Measurements from ENCODE around the gene EZR.

The EZR gene

DNA sequence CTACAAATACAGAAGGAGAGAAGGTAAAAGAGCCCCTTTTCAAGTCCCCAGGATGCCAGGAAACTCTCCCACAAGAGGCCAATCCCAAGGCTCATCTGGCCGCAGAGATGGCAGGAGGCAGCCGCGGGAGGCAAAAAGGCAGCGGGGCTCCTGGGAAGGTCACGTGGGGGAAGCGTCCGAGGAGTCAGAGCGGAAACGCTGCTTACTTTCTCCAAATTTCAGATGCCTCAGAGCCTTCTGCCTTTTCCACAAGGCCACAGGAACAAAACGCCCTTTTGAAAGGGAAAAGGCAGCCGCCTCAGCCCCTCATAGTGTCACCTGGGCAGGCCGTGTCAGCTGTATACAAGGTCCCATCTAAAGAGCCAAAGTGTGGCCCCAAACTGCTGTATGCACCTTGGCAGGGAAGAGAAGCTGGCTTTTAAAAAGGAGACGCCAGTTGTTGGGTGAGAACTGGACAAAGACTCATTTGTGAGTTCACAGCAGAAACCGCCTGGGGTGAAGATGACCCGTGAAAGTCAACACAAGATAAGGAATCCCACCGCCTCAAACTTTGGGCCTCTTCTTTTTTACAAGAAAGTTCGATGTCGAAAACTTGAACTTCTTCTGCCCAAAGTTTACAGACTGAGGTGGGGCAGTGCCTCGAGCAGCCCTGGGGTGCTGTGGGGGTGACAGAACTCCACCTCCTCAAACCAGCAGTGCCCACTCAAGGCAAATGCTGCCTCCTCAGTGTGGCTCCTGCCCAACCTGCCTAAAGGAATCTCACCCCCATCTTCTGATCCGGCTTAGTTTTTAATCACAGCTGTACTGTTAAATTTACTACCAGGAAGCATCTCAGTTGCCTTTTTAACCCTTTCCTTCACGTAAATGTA lies 45.4 kb downstream of the EZR start:
- Histone ChIP-seq H2AFZ (ENCODE audit: low read depth, low read length) (no peak overlapping the region), H3K79me2 (ENCODE audit: insufficient read depth, low read length) (peaks cover 9% of the 10 kb centered on the region), H3K36me3 (ENCODE audit: insufficient read depth, low read length) (peaks cover 99% of the 10 kb centered on the region), H3K27ac (ENCODE audit: low read length) (no peak overlapping the region), H3K4me2 (ENCODE audit: insufficient read depth, low read length) (no peak overlapping the region), H4K20me1 (ENCODE audit: insufficient read depth, low read length) (peaks cover 43% of the 10 kb centered on the region), H3K27me3 (ENCODE audit: insufficient read depth, low read length, poor library complexity) (no peaks in the 10 kb centered on the region), H3K4me3 (ENCODE audit: low read depth in 1 of 2, low read length in 2 of 2) (no peak overlapping the region), H3K4me1 (ENCODE audit: insufficient read depth, low read length) (no peaks in the 10 kb centered on the region), H3K9ac (ENCODE audit: low read depth, low read length) (no peak overlapping the region), H3K9me3 (ENCODE audit: insufficient read depth, low read length, severe bottlenecking) (no peaks in the 10 kb centered on the region)
- DNase-seq (no peak), ATAC-seq (ENCODE audit: insufficient read depth, low read depth) (no peak)
- TF ChIP-seq, protein P1, sequence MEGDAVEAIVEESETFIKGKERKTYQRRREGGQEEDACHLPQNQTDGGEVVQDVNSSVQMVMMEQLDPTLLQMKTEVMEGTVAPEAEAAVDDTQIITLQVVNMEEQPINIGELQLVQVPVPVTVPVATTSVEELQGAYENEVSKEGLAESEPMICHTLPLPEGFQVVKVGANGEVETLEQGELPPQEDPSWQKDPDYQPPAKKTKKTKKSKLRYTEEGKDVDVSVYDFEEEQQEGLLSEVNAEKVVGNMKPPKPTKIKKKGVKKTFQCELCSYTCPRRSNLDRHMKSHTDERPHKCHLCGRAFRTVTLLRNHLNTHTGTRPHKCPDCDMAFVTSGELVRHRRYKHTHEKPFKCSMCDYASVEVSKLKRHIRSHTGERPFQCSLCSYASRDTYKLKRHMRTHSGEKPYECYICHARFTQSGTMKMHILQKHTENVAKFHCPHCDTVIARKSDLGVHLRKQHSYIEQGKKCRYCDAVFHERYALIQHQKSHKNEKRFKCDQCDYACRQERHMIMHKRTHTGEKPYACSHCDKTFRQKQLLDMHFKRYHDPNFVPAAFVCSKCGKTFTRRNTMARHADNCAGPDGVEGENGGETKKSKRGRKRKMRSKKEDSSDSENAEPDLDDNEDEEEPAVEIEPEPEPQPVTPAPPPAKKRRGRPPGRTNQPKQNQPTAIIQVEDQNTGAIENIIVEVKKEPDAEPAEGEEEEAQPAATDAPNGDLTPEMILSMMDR (IDR thresholded peaks at IDR 0.05; ENCODE audit: borderline replicate concordance, extremely low read depth, low read length, poor library complexity, severe bottlenecking): no peak
- TF ChIP-seq EZH2 (IDR thresholded peaks at IDR 0.05; ENCODE audit: borderline replicate concordance, low read depth, low read length, severe bottlenecking): no peak

DNA sequence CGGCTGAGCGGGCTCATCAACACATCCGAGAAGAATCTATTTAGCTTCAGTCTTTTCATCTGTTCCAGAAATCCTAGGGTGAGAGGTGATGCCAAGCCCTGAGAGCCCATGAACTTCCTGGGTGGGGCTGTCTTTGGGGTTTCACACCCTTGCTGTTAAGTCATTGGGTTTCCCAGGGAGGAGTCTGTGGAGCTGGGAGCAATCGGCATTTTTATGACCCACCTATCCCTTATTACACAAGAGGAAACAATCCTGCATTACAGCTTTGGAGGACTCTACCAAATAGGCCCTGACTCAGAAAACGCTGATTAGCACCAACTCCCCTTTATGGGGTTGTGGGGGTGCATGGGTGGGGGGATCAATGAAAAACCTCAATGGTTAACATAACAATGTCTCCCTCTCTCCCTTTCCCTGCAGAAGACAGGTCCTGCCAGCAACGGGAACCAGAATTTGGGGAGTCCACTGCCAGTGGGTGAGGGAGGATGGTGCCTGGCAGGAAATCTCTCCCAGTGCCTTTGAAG lies 46.3 kb downstream of the EZR start:
- no peaks in the 10 kb centered on the region for H3K4me1 ChIP-seq (ENCODE audit: insufficient read depth, low read length)
- no peak overlapping the region for H2AFZ ChIP-seq (ENCODE audit: low read depth, low read length)
- TF ChIP-seq EZH2 (IDR thresholded peaks at IDR 0.05; ENCODE audit: borderline replicate concordance, low read depth, low read length, severe bottlenecking): no peak
- TF ChIP-seq, protein P1 (IDR thresholded peaks at IDR 0.05; ENCODE audit: borderline replicate concordance, extremely low read depth, low read length, poor library complexity, severe bottlenecking): no peak
- H4K20me1 ChIP-seq (ENCODE audit: insufficient read depth, low read length): peaks cover 43% of the 10 kb centered on the region
- H3K27ac ChIP-seq (ENCODE audit: low read length): no peak overlapping the region
- DNase-seq (no peak), ATAC-seq (ENCODE audit: insufficient read depth, low read depth) (no peak)
- no peak overlapping the region for H3K4me2 ChIP-seq (ENCODE audit: insufficient read depth, low read length)
- H3K4me3 ChIP-seq (ENCODE audit: low read depth in 1 of 2, low read length in 2 of 2): no peak overlapping the region
- no peak overlapping the region for H3K9ac ChIP-seq (ENCODE audit: low read depth, low read length)
- H3K36me3 ChIP-seq (ENCODE audit: insufficient read depth, low read length): peaks cover 100% of the 10 kb centered on the region
- no peaks in the 10 kb centered on the region for H3K9me3 ChIP-seq (ENCODE audit: insufficient read depth, low read length, severe bottlenecking)
- peaks cover 4% of the 10 kb centered on the region for H3K79me2 ChIP-seq (ENCODE audit: insufficient read depth, low read length)
- H3K27me3 ChIP-seq (ENCODE audit: insufficient read depth, low read length, poor library complexity): no peaks in the 10 kb centered on the region

DNA sequence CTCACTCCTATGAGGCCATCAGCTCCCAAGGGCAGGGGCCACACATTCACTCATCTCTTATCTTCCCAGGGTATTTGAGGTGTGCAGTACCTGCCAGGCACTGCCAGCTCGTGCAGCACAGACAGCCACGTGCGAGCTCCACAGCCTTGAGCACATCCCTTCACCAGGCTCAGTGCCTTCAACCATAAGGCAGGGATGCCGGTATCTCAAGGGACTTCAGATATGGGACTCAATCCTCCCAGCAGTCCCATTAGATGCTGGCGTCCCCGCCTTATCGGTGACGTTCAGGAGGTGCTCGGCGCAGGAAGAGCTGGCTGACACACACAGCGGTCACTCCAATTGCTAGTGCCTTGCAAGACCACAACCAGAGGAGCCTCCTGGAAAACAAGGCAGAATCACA lies 47.0 kb downstream of the EZR start:
- no peaks in the 10 kb centered on the region for H3K4me1 ChIP-seq (ENCODE audit: insufficient read depth, low read length)
- no peak overlapping the region for H3K4me2 ChIP-seq (ENCODE audit: insufficient read depth, low read length)
- TF ChIP-seq EZH2 (IDR thresholded peaks at IDR 0.05; ENCODE audit: borderline replicate concordance, low read depth, low read length, severe bottlenecking): no peak
- TF ChIP-seq, protein P1 (IDR thresholded peaks at IDR 0.05; ENCODE audit: borderline replicate concordance, extremely low read depth, low read length, poor library complexity, severe bottlenecking): no peak
- H4K20me1 ChIP-seq (ENCODE audit: insufficient read depth, low read length): peaks cover 40% of the 10 kb centered on the region
- no peak overlapping the region for H3K27ac ChIP-seq (ENCODE audit: low read length)
- H3K27me3 ChIP-seq (ENCODE audit: insufficient read depth, low read length, poor library complexity): no peaks in the 10 kb centered on the region
- DNase-seq (no peak), ATAC-seq (ENCODE audit: insufficient read depth, low read depth) (no peak)
- no peak overlapping the region for H2AFZ ChIP-seq (ENCODE audit: low read depth, low read length)
- peaks cover 100% of the 10 kb centered on the region for H3K36me3 ChIP-seq (ENCODE audit: insufficient read depth, low read length)
- no peak overlapping the region for H3K9ac ChIP-seq (ENCODE audit: low read depth, low read length)
- no peaks in the 10 kb centered on the region for H3K9me3 ChIP-seq (ENCODE audit: insufficient read depth, low read length, severe bottlenecking)
- H3K4me3 ChIP-seq (ENCODE audit: low read depth in 1 of 2, low read length in 2 of 2): no peak overlapping the region
- no peaks in the 10 kb centered on the region; the same call in none of the 2 replicates for H3K79me2 ChIP-seq (ENCODE audit: insufficient read depth, low read length)
